HepG2 (cell line): ENCODE measurements around the gene TBC1D10B. TPM values are rescaled to one million over a fixed set of nuclear protein-coding genes. Genes with fewer than 3 reads are reported as not detected.

Experiments
- FOSL1 ChIP-seq: sonication (generic); formaldehyde crosslinking; IDR thresholded peaks from 2 replicates; pipeline ENCODE4 v1.9.0; 2021; ENCODE audit warnings: missing genetic modification reagents, borderline replicate concordance
- FOXK1 ChIP-seq: sonication (generic); formaldehyde crosslinking; IDR thresholded peaks from 2 replicates; pipeline ENCODE4 v1.4.0; 2020; ENCODE audit warnings: low read depth, missing genetic modification reagents, borderline replicate concordance
- JUND ChIP-seq: sonication (generic); formaldehyde crosslinking; IDR thresholded peaks from 2 replicates; pipeline ENCODE4 v1.8.0; 2022; ENCODE audit warnings: mild to moderate bottlenecking, missing genetic modification reagents
- KIAA2018 ChIP-seq: sonication (generic); formaldehyde crosslinking; IDR thresholded peaks from 2 replicates; pipeline ENCODE4 v1.5.0; 2020; ENCODE audit warnings: mild to moderate bottlenecking, missing genetic modification reagents, borderline replicate concordance
- KMT2A ChIP-seq: sonication (generic); formaldehyde crosslinking; IDR thresholded peaks from 2 replicates; pipeline ENCODE4 v1.4.0; 2020; ENCODE audit warnings: missing genetic modification reagents
- PAXIP1 ChIP-seq: sonication (generic); formaldehyde crosslinking; conservative IDR thresholded peaks from 2 replicates; pipeline ENCODE4 v1.4.0; 2020; ENCODE audit warnings: mild to moderate bottlenecking, missing genetic modification reagents, moderate library complexity
- ZBTB10 ChIP-seq: sonication (generic); formaldehyde crosslinking; IDR thresholded peaks from 2 replicates; pipeline ENCODE4 v1.4.0; 2020; ENCODE audit warnings: missing genetic modification reagents, borderline replicate concordance
- ZKSCAN5 ChIP-seq: sonication (generic); formaldehyde crosslinking; IDR thresholded peaks from 2 replicates; pipeline ENCODE4 v1.5.1; 2020; ENCODE audit warnings: mild to moderate bottlenecking, missing genetic modification reagents
- ZNF280B ChIP-seq: sonication (generic); formaldehyde crosslinking; IDR thresholded peaks from 2 replicates; pipeline ENCODE4 v1.5.0; 2020; ENCODE audit warnings: missing genetic modification reagents, mild to moderate bottlenecking, borderline replicate concordance
- ZNF367 ChIP-seq: sonication (generic); formaldehyde crosslinking; IDR thresholded peaks from 2 replicates; pipeline ENCODE4 v1.4.0; 2020; ENCODE audit warnings: missing genetic modification reagents, borderline replicate concordance
- ZNF747 ChIP-seq: sonication (generic); formaldehyde crosslinking; IDR thresholded peaks from 2 replicates; pipeline ENCODE4 v1.8.1; 2023; ENCODE audit warnings: missing genetic modification reagents, mild to moderate bottlenecking, borderline replicate concordance
- polyA plus RNA-seq, 8 experiments: library from polyadenylated mRNA; depleted of rRNA in 3 of 8; stranded (reverse) in 7 of 8; unstranded in 1 of 8; fragments of >200 nt; fragmentation: Illumina TruSeq in 4 of 8; extraction: Trizol in 4 of 8; gene quantifications; 2 replicates each; pipeline versions ENCODE4 v1.2.1 to v1.2.3, GENCODE V29; 2011 to 2016; ENCODE audit warnings: low read depth in 4 of 8, missing spikeins in 1 of 8, mixed read lengths in 1 of 8; ENCODE audit not compliant: insufficient read depth in 1 of 8
- total RNA-seq, 5 experiments: library from RNA; depleted of rRNA; stranded (reverse); fragments of >200 nt; fragmentation: Illumina TruSeq; extraction: Trizol; gene quantifications; 2 replicates each; pipeline ENCODE4 v1.2.3, GENCODE V29; 2016; ENCODE audit warnings: low read depth in 1 of 5

Gene TBC1D10B
- total and polyA plus RNA-seq, 2 of the 13 experiments (the other 11 are each of a cell fraction or from before 2014, with no cell fraction given), result 15.7 to 24.8 TPM

- TF ChIP-seq KIAA2018 (CRISPR knock-in tag), result no peak
- TF ChIP-seq JUND (CRISPR knock-in tag), result no peak; the same call in 1 of the 2 replicates
- no peak for TF ChIP-seq ZNF367 (CRISPR knock-in tag)
- TF ChIP-seq ZNF747 (CRISPR knock-in tag), result peak; percentile 86
- TF ChIP-seq KMT2A (CRISPR knock-in tag), result 0 out of 2 replicates have a peak, but pooled peaks have one; percentile 43
- TF ChIP-seq PAXIP1 (CRISPR knock-in tag), result peak; percentile 60
- peak; percentile 84; the same call in 1 of the 2 replicates for TF ChIP-seq ZNF280B (CRISPR knock-in tag)
- peak; percentile 58; the same call in 1 of the 2 replicates for TF ChIP-seq ZKSCAN5 (CRISPR knock-in tag)
- 0 out of 2 replicates have a peak, but pooled peaks have one; percentile 4 for TF ChIP-seq FOSL1 (CRISPR knock-in tag)
- TF ChIP-seq ZBTB10 (CRISPR knock-in tag), result no peak
- TF ChIP-seq FOXK1 (CRISPR knock-in tag), result peak; percentile 24; the same call in 1 of the 2 replicates
Measured at GRCh38 chr16:30407102-30407803, 37.0 kb upstream of the TBC1D10B start, which contains the start of gene ZNF771 (continued).
